ENCODE results near the gene CCDC146. TPM values are rescaled to one million over a fixed set of nuclear protein-coding genes. Genes with fewer than 3 reads are reported as not detected.
"Not testable (repeated sequence)": the region's sequence is repeated elsewhere in the genome, so short reads cannot be mapped to it uniquely, and the experiment has no call there.

The CCDC146 gene
- total RNA-seq, 1 experiment from 2014 or later, result 1.4 TPM

GRCh38 chr7:77331938-77332695, 209.7 kb downstream of the CCDC146 start:
- H3K4me3 Mint-ChIP-seq (ENCODE audit: unreplicated experiment), result no peak overlapping the region
- POLR2A ChIA-PET, result interaction anchor here (0.6 to 0.7 kb wide), 3 partner anchors 61 to 205 kb away, joined by 3 to 14 read pairs (median 7); no protein-coding TSS in a partner anchor

GRCh38 chr7:77334039-77334438, 211.6 kb downstream of the CCDC146 start:
- peaks cover 11% of the 10 kb centered on the region for H3K4me1 ChIP-seq
- H3K4me3 ChIP-seq (ENCODE audit: low read depth, low read length); intact Hi-C loops (cut with micrococcal nuclease; ENCODE audit: unreplicated experiment); H3K9me3 Mint-ChIP-seq (ENCODE audit: unreplicated experiment); H3K27me3 Mint-ChIP-seq (ENCODE audit: insufficient read depth, unreplicated experiment); POLR2A ChIA-PET; H3K27me3 ChIP-seq (replicated peaks; ENCODE audit: control insufficient read depth, insufficient read depth, low read length); H3K36me3 ChIP-seq (ENCODE audit: control insufficient read depth, insufficient read depth, low read length); H3K36me3 Mint-ChIP-seq (ENCODE audit: insufficient read depth, unreplicated experiment); DNase-seq; H3K27ac Mint-ChIP-seq (ENCODE audit: unreplicated experiment); BruUV-seq (replicated peaks); H3K9me3 ChIP-seq; H3K4me3 Mint-ChIP-seq (ENCODE audit: unreplicated experiment); H3K4me1 Mint-ChIP-seq (ENCODE audit: low read depth, unreplicated experiment): not testable (repeated sequence)
- CTCF ChIA-PET, result interaction anchor here (0.6 kb wide), 1 partner anchor 384 kb away, joined by 3 read pairs; no protein-coding TSS in a partner anchor

More at GRCh38 chr7:77331938-77332695, 209.7 kb downstream of the CCDC146 start:
- Mint-ChIP-seq H3K4me1 (ENCODE audit: low read depth, unreplicated experiment) (peaks cover 10% of the 10 kb centered on the region), H3K36me3 (ENCODE audit: insufficient read depth, unreplicated experiment) (peaks cover 6% of the 10 kb centered on the region), H3K27ac (ENCODE audit: unreplicated experiment) (no peak overlapping the region), H3K9me3 (ENCODE audit: unreplicated experiment) (no peaks in the 10 kb centered on the region), H3K27me3 (ENCODE audit: insufficient read depth, unreplicated experiment) (no peaks in the 10 kb centered on the region)
- no peaks in the 10 kb centered on the region for H3K9me3 ChIP-seq
- no peaks in the 10 kb centered on the region for H3K36me3 ChIP-seq (ENCODE audit: control insufficient read depth, insufficient read depth, low read length)
- peak; percentile 62 to 79 for DNase-seq
- no peak overlapping the region for H3K4me3 ChIP-seq (ENCODE audit: low read depth, low read length)
- CTCF ChIA-PET, result interaction anchor here (0.6 to 1.5 kb wide), 10 partner anchors 11 to 416 kb away, joined by 4 to 39 read pairs (median 6); partner anchors contain the start of gene CCDC146
- no TSS peak for BruUV-seq (replicated peaks)
- peak; percentile 50 to 72 for TF ChIP-seq CTCF (IDR thresholded peaks at IDR 0.05; ENCODE audit: insufficient read depth in 1 of 2, low read depth in 1 of 2, low read length in 1 of 2, severe bottlenecking in 1 of 2, unreplicated experiment in 1 of 2)
- intact Hi-C loops (cut with micrococcal nuclease; ENCODE audit: unreplicated experiment), result loop anchor here (1.0 kb wide), 3 partner anchors 39 to 210 kb away; partner anchors contain the start of gene CCDC146
- H3K27me3 ChIP-seq (replicated peaks; ENCODE audit: control insufficient read depth, insufficient read depth, low read length), result no peaks in the 10 kb centered on the region
- peaks cover 9% of the 10 kb centered on the region for H3K4me1 ChIP-seq

GRCh38 chr7:77335581-77335980, 213.2 kb downstream of the CCDC146 start:
- Mint-ChIP-seq H3K9me3 (ENCODE audit: unreplicated experiment) (no peaks in the 10 kb centered on the region), H3K4me1 (ENCODE audit: low read depth, unreplicated experiment) (peaks cover 19% of the 10 kb centered on the region), H3K27me3 (ENCODE audit: insufficient read depth, unreplicated experiment) (no peaks in the 10 kb centered on the region), H3K4me3 (ENCODE audit: unreplicated experiment) (no peak overlapping the region), H3K27ac (ENCODE audit: unreplicated experiment) (no peak overlapping the region), H3K36me3 (ENCODE audit: insufficient read depth, unreplicated experiment) (peaks cover 17% of the 10 kb centered on the region)
- no peaks in the 10 kb centered on the region for H3K9me3 ChIP-seq
- no peak for DNase-seq
- ChIA-PET CTCF (interaction anchor here (0.6 kb wide), 1 partner anchor 89 kb away, joined by 3 read pairs; no protein-coding TSS in a partner anchor), POLR2A (no interaction called here)
- TF ChIP-seq CTCF (IDR thresholded peaks at IDR 0.05; ENCODE audit: insufficient read depth in 1 of 2, low read depth in 1 of 2, low read length in 1 of 2, severe bottlenecking in 1 of 2, unreplicated experiment in 1 of 2), result no peak
- H3K4me1 ChIP-seq, result peaks cover 24% of the 10 kb centered on the region
- no peaks in the 10 kb centered on the region for H3K27me3 ChIP-seq (replicated peaks; ENCODE audit: control insufficient read depth, insufficient read depth, low read length)
- BruUV-seq (replicated peaks), result no TSS peak
- no peak overlapping the region for H3K4me3 ChIP-seq (ENCODE audit: low read depth, low read length)
- H3K36me3 ChIP-seq (ENCODE audit: control insufficient read depth, insufficient read depth, low read length), result no peaks in the 10 kb centered on the region
- intact Hi-C loops (cut with micrococcal nuclease; ENCODE audit: unreplicated experiment), result no loop called here

Measured in Caco-2 (cell line).